Heart left ventricle (tissue), 16 donors: ENCODE results near the gene AKAP6. TPM values are rescaled to one million over a fixed set of nuclear protein-coding genes. Genes with fewer than 3 reads are reported as not detected.
A peak's percentile ranks its signal among the peaks of the same experiment; 100 is the strongest.

ENCODE experiments used
- ATAC-seq, 4 donors: fragments of 200-7000 bp; cut with Tn5 transposase; one replicate each; pipeline ENCODE4 v1.9.1; 2020 to 2022; ENCODE audit warnings: moderate library complexity in 4 of 4, mild to moderate bottlenecking in 3 of 4, moderate number of reproducible peaks in 1 of 4
- DNase-seq, 5 donors: peaks; one replicate each; pipeline ENCODE4 v3.0.0-alpha.2; 2020
- H3K27ac ChIP-seq, 12 donors: fragments of 200-600 bp; sonication (generic) in 4 of 12; one replicate each; pipeline versions ENCODE4 v1.5.0 to v1.8.0; 2016 to 2022; ENCODE audit warnings: mild to moderate bottlenecking in 2 of 12
- H3K27me3 ChIP-seq, 9 donors: fragments of 200-600 bp; sonication (generic) in 2 of 9; one replicate each; pipeline versions ENCODE4 v1.5.1 to v1.8.0; 2016 to 2022; ENCODE audit warnings: mild to moderate bottlenecking in 3 of 9
- H3K36me3 ChIP-seq, 9 donors: fragments of 200-600 bp; sonication (generic) in 2 of 9; one replicate each; pipeline versions ENCODE4 v1.5.0 to v1.8.0; 2018 to 2022; ENCODE audit warnings: mild to moderate bottlenecking in 2 of 9
- H3K4me1 ChIP-seq, 12 donors: fragments of 200-600 bp; sonication (generic) in 4 of 12; one replicate each; pipeline versions ENCODE4 v1.5.0 to v1.8.0; 2016 to 2022; ENCODE audit warnings: mild to moderate bottlenecking in 3 of 12
- H3K4me3 ChIP-seq, 12 donors: fragments of 200-600 bp; sonication (generic) in 4 of 12; one replicate each; pipeline versions ENCODE4 v1.5.0 to v1.8.0; 2017 to 2022; ENCODE audit warnings: mild to moderate bottlenecking in 9 of 12, moderate library complexity in 4 of 12
- H3K9me3 ChIP-seq, 12 donors: fragments of 200-600 bp; sonication (generic) in 4 of 12; one replicate each; pipeline versions ENCODE4 v1.5.0 to v1.8.0; 2016 to 2022; ENCODE audit warnings: mild to moderate bottlenecking in 1 of 12
- CTCF ChIP-seq, 12 donors: fragments of 200-600 bp; sonication (generic) in 4 of 12; IDR thresholded peaks; one replicate each; pipeline versions ENCODE4 v1.5.0 to v1.8.0; 2018 to 2022; ENCODE audit warnings: antibody characterized with exemption in 12 of 12, mild to moderate bottlenecking in 5 of 12
- POLR2A ChIP-seq, 2 donors: fragments of 450-650 bp; IDR thresholded peaks; one replicate each; pipeline ENCODE4 v1.6.1; 2017; ENCODE audit warnings: antibody characterized with exemption in 2 of 2, mild to moderate bottlenecking in 2 of 2, moderate library complexity in 2 of 2
- whole genome bisulfite sequencing, 4 donors: extraction: QIAGEN DNeasy Blood & Tissue Kit in 2 of 4; methylation state at CpG; one replicate each; pipeline versions ENCODE4 v1.1.5 to v1.1.7; 2013 to 2018; 5-methylcytosine and 5-hydroxymethylcytosine counted together
- intact Hi-C, 10 donors: fragments of 100-400 bp; cut with DNase I; formaldehyde crosslinking; loops; one replicate each; pipeline versions ENCODE4 v1.11.1 to v1.14.2; 2022
- polyA plus RNA-seq, 2 donors: library from polyadenylated mRNA; stranded (reverse); fragments of 200-250 nt; gene quantifications; one replicate each; pipeline ENCODE4 v1.2.3, GENCODE V29; 2013
- total RNA-seq, 9 donors: library from RNA; depleted of rRNA in 2 of 9; stranded (reverse); fragments of >200 nt in 2 of 9; fragmentation: NEBNext Ultra II Directional in 3 of 9; extraction: Animal tissue kit (Norgen Biotek cat#: 25700) in 3 of 9; gene quantifications; one replicate each; pipeline versions ENCODE4 v1.1.0 to v1.2.4, GENCODE V29; 2016 to 2023
- donor health status: ischemic (EF 13 %, LVEDD 7.1; RV severe dilation, severe dysfunction).
- donor health status: healthy with polysubstance abuse.
- donor health status: DM: no; HTN: yes; CAD: no.
- donor health status: DM: no; HTN: no; CAD: no.
- donor health status: ischemic (EF 25% LVEDD 6.9; RV normal size, moderate dysfunction).
- donor health status: ischemic (EF 25% LVEDD 5.7; RV mildly dilated, moderate dysfunction).
- donor health status: healthy.
- donor health status: DM: yes; HTN: yes; CAD: no.
- donor health status: ischemic (EF 35%, LVEDD 5.7; RV mildly dilated, moderate dysfunction).
- donor health status: nonischemic (EF 11% LVEDD 7.7; RV severe dilation, severe dysfunction).
- donor health status: DM: yes; HTN: yes; CAD: no.
- donor health status: PGD.
- donor health status: ischemic (EF 29% LVEDD 5.4; RV normal size, mild dysfunction).
- donor health status: nonischemic (EF 23%, LVEDD 6.1; RV moderate dilation, normal function).

The AKAP6 gene
- total and polyA plus RNA-seq, 11 donors: 20.4 to 303 (median 206) TPM

- Histone ChIP-seq H3K27ac (peak overlapping the region in 1 of 12 donors; percentile 37), H3K9me3 (no peaks in the 10 kb centered on the region), H3K4me3 (no peak overlapping the region), H3K4me1 (peaks cover 0 to 16% (median 2%) of the 10 kb centered on the region in 12 donors), H3K36me3 (peaks cover 0 to 9% (median 0%) of the 10 kb centered on the region in 9 donors), H3K27me3 (no peaks in the 10 kb centered on the region)
- intact Hi-C loops: no loop called here
- 70 to 79% (median 74%) methylated on average over 2 of the region's 2 CpGs for WGBS, 4 donors
- no peak for DNase-seq
- TF ChIP-seq CTCF (IDR thresholded peaks at IDR 0.05) (no peak), POLR2A (IDR thresholded peaks at IDR 0.05) (no peak)
- ATAC-seq: no peak
Measured at GRCh38 chr14:32525591-32525990, 196.5 kb downstream of the AKAP6 start.

DNA sequence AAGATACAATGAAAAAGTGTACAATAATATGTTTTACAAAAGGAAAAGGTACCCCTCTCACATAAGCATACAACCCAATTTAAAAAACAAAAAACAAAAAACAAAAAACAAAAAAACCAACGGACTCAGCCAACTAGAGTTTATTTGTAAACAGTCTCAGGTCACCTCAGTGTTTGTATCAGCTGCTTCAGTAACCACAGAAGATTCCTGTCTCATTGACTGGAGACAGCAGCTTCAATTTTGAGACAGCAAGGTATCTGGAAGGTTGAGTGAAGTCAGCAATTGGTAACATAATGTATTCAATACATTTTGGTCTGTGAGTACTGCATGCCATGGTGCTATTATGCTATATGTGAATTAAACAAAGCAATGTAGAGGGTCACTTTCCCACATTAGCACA, 201.7 kb downstream of the AKAP6 start:
- peaks cover 0 to 9% (median 0%) of the 10 kb centered on the region in 9 donors for H3K36me3 ChIP-seq
- 22 to 31% (median 27%) methylated on average over 1 of the region's 1 CpG for WGBS, 4 donors

DNA sequence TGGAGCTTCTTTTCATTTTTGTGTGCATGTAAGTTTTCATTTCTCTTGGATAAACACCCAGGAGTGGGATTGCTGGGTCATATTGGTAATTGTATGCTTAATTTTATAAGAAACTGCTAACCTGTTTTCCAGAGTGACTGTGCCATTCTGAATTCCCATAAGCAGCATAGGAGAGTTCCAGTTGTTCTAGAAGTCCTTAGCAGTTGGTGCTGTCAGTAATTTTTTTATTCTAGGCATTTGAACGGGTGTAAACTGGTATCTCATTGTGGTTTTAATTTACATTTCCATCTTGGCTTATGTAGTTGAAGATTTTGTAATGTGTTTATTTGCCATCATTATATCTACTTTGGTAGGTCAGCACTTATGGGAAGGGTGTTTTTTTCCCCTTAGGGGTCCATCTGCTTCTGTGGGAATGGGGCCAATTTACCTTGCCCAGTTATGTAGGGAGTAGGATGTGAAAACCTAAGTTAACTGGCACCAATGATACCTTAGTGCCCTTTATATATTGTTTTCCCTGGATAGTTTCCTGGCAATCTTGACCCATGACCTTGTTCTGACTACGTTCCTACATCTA, 202.9 kb downstream of the AKAP6 start:
- no peak for ATAC-seq

More for the DNA sequence above, 201.7 kb downstream of the AKAP6 start:
- DNase-seq: no peak
- intact Hi-C loops: no loop called here
- no peaks in the 10 kb centered on the region for H3K9me3 ChIP-seq
- no peak for ATAC-seq
- no peak for TF ChIP-seq CTCF (IDR thresholded peaks at IDR 0.05)
- no peak for TF ChIP-seq POLR2A (IDR thresholded peaks at IDR 0.05)
- no peaks in the 10 kb centered on the region for H3K27me3 ChIP-seq
- no peak overlapping the region for H3K4me3 ChIP-seq
- H3K27ac ChIP-seq: no peak overlapping the region
- H3K4me1 ChIP-seq: peaks cover 0 to 43% (median 0%) of the 10 kb centered on the region in 12 donors

GRCh38 chr14:32534145-32534544, 205.0 kb downstream of the AKAP6 start:
- Histone ChIP-seq H3K4me3 (no peak overlapping the region), H3K27ac (peak overlapping the region in 3 of 12 donors; percentile 23 to 73 (median 56)), H3K36me3 (peaks cover 0 to 10% (median 0%) of the 10 kb centered on the region in 9 donors), H3K9me3 (no peaks in the 10 kb centered on the region), H3K4me1 (peaks cover 0 to 51% (median 0%) of the 10 kb centered on the region in 12 donors), H3K27me3 (no peaks in the 10 kb centered on the region)
- no peak for ATAC-seq
- no peak for TF ChIP-seq POLR2A (IDR thresholded peaks at IDR 0.05)
- no peak for TF ChIP-seq CTCF (IDR thresholded peaks at IDR 0.05)
- 50 to 58% (median 56%) methylated on average over 3 of the region's 3 CpGs for WGBS, 4 donors
- intact Hi-C loops: no loop called here
- no peak for DNase-seq

More for the DNA sequence above, 202.9 kb downstream of the AKAP6 start:
- Histone ChIP-seq H3K27ac (peak overlapping the region in 1 of 12 donors; percentile 21), H3K4me3 (no peak overlapping the region), H3K27me3 (no peaks in the 10 kb centered on the region), H3K4me1 (peaks cover 0 to 50% (median 0%) of the 10 kb centered on the region in 12 donors), H3K9me3 (no peaks in the 10 kb centered on the region), H3K36me3 (peaks cover 0 to 13% (median 0%) of the 10 kb centered on the region in 9 donors)
- no peak for DNase-seq
- intact Hi-C loops: no loop called here
- WGBS, 4 donors: 38 to 53% (median 40%) methylated on average over 2 of the region's 2 CpGs
- TF ChIP-seq POLR2A (IDR thresholded peaks at IDR 0.05) (no peak), CTCF (IDR thresholded peaks at IDR 0.05) (no peak)
